Muscle layer of duodenum (tissue), 2 donors: Measurements from ENCODE around the gene EIF4E2.

Source experiments
- H3K27ac ChIP-seq: one replicate; pipeline ENCODE4 v1.7.0; 2013; ENCODE audit warnings: mild to moderate bottlenecking, low read length
- H3K27me3 ChIP-seq: one replicate; pipeline ENCODE4 v1.7.0; 2013; ENCODE audit warnings: low read depth, mild to moderate bottlenecking, control low read depth, low read length
- H3K36me3 ChIP-seq, 2 donors: one replicate each; pipeline ENCODE4 v1.7.0; 2013; ENCODE audit warnings: low read length in 2 of 2, control low read depth in 1 of 2, mild to moderate bottlenecking in 1 of 2; ENCODE audit not compliant: insufficient read depth in 2 of 2, control insufficient read depth in 1 of 2
- H3K4me1 ChIP-seq, 2 donors: one replicate each; pipeline ENCODE4 v1.7.0; 2013; ENCODE audit warnings: low read length in 2 of 2, mild to moderate bottlenecking in 2 of 2, control low read depth in 1 of 2, moderate library complexity in 1 of 2; ENCODE audit not compliant: insufficient read depth in 2 of 2, control insufficient read depth in 1 of 2
- H3K4me3 ChIP-seq, 2 donors: one replicate each; pipeline ENCODE4 v1.7.0; 2013; ENCODE audit warnings: low read length in 2 of 2, low read depth in 1 of 2, mild to moderate bottlenecking in 1 of 2
- H3K9me3 ChIP-seq, 2 donors: one replicate each; pipeline ENCODE4 v1.7.0; 2013; ENCODE audit warnings: low read length in 2 of 2, control low read depth in 1 of 2, mild to moderate bottlenecking in 1 of 2; ENCODE audit not compliant: control insufficient read depth in 1 of 2
- donor health status: healthy.

Gene EIF4E2

GRCh38 chr2:232523402-232523681, 27.1 kb upstream of the EIF4E2 start:
- peak overlapping the region in 1 of 2 donors; percentile 44 for H3K4me3 ChIP-seq
- H3K9me3 ChIP-seq = no peaks in the 10 kb centered on the region
- no peak overlapping the region for H3K27ac ChIP-seq
- no peaks in the 10 kb centered on the region for H3K36me3 ChIP-seq
- H3K27me3 ChIP-seq = peaks cover 14% of the 10 kb centered on the region
- H3K4me1 ChIP-seq = peaks cover 0 to 28% of the 10 kb centered on the region in 2 donors

- Histone ChIP-seq H3K9me3 (no peaks in the 10 kb centered on the region), H3K36me3 (no peaks in the 10 kb centered on the region), H3K27ac (no peak overlapping the region), H3K27me3 (peaks cover 14% of the 10 kb centered on the region), H3K4me3 (peak overlapping the region in 1 of 2 donors; percentile 44), H3K4me1 (peaks cover 0 to 28% of the 10 kb centered on the region in 2 donors)
These were observed 26.5 kb upstream of the EIF4E2 start for GRCh38 chr2:232523682-232524597.

- peaks cover 14% of the 10 kb centered on the region for H3K27me3 ChIP-seq
- no peaks in the 10 kb centered on the region for H3K36me3 ChIP-seq
- H3K4me1 ChIP-seq = peaks cover 0 to 28% of the 10 kb centered on the region in 2 donors
- no peaks in the 10 kb centered on the region for H3K9me3 ChIP-seq
- H3K27ac ChIP-seq = no peak overlapping the region
- H3K4me3 ChIP-seq = no peak overlapping the region
These were observed 25.7 kb upstream of the EIF4E2 start for GRCh38 chr2:232524771-232525170.

GRCh38 chr2:232525199-232525598, 25.3 kb upstream of the EIF4E2 start:
- H3K27ac ChIP-seq = no peak overlapping the region

GRCh38 chr2:232525791-232526371, 24.6 kb upstream of the EIF4E2 start, which contains the start of gene CHRND:
Gene CHRND (plus strand): TSS chr2:232526160. CDS start chr2:232526216, 56 bp downstream.
- Histone ChIP-seq H3K9me3 (no peaks in the 10 kb centered on the region), H3K27ac (no peak within 1 kb of the TSS), H3K36me3 (no peaks in the 10 kb centered on the region), H3K4me1 (peaks cover 0 to 28% of the 10 kb centered on the region in 2 donors), H3K4me3 (no peak within 1 kb of the TSS), H3K27me3 (peaks cover 19% of the 10 kb centered on the region)

More at GRCh38 chr2:232525199-232525598, 25.3 kb upstream of the EIF4E2 start:
- H3K36me3 ChIP-seq = no peaks in the 10 kb centered on the region
- no peak overlapping the region for H3K4me3 ChIP-seq
- no peaks in the 10 kb centered on the region for H3K9me3 ChIP-seq
- peaks cover 16% of the 10 kb centered on the region for H3K27me3 ChIP-seq
- H3K4me1 ChIP-seq = peaks cover 0 to 28% of the 10 kb centered on the region in 2 donors

- no peaks in the 10 kb centered on the region for H3K9me3 ChIP-seq
- no peaks in the 10 kb centered on the region for H3K36me3 ChIP-seq
- H3K27me3 ChIP-seq = peaks cover 19% of the 10 kb centered on the region
- H3K27ac ChIP-seq = no peak overlapping the region
- peaks cover 0 to 28% of the 10 kb centered on the region in 2 donors for H3K4me1 ChIP-seq
- no peak overlapping the region for H3K4me3 ChIP-seq
These were observed 24.0 kb upstream of the EIF4E2 start for GRCh38 chr2:232526372-232526941.

- H3K36me3 ChIP-seq = no peaks in the 10 kb centered on the region
- H3K9me3 ChIP-seq = no peaks in the 10 kb centered on the region
- H3K4me3 ChIP-seq = no peak overlapping the region
- H3K27me3 ChIP-seq = peaks cover 15% of the 10 kb centered on the region
- no peak overlapping the region for H3K27ac ChIP-seq
- peaks cover 0 to 15% of the 10 kb centered on the region in 2 donors for H3K4me1 ChIP-seq
These were observed 22.5 kb upstream of the EIF4E2 start for GRCh38 chr2:232527905-232528470.

GRCh38 chr2:232528746-232529460, 21.6 kb upstream of the EIF4E2 start:
- Histone ChIP-seq H3K9me3 (no peaks in the 10 kb centered on the region), H3K27me3 (peaks cover 11% of the 10 kb centered on the region), H3K27ac (no peak overlapping the region), H3K36me3 (no peaks in the 10 kb centered on the region), H3K4me1 (peaks cover 0 to 9% of the 10 kb centered on the region in 2 donors), H3K4me3 (no peak overlapping the region)

- no peak overlapping the region for H3K4me3 ChIP-seq
- H3K4me1 ChIP-seq = peaks cover 0 to 6% of the 10 kb centered on the region in 2 donors
- H3K9me3 ChIP-seq = no peaks in the 10 kb centered on the region
- no peaks in the 10 kb centered on the region for H3K36me3 ChIP-seq
- no peak overlapping the region for H3K27ac ChIP-seq
- peaks cover 5% of the 10 kb centered on the region for H3K27me3 ChIP-seq
These were observed 20.5 kb upstream of the EIF4E2 start for GRCh38 chr2:232529806-232530547.

GRCh38 chr2:232530626-232531260, 19.7 kb upstream of the EIF4E2 start:
- H3K4me3 ChIP-seq = no peak overlapping the region
- H3K27me3 ChIP-seq = peaks cover 5% of the 10 kb centered on the region
- H3K27ac ChIP-seq = no peak overlapping the region
- no peaks in the 10 kb centered on the region for H3K9me3 ChIP-seq
- H3K36me3 ChIP-seq = no peaks in the 10 kb centered on the region
- no peaks in the 10 kb centered on the region for H3K4me1 ChIP-seq
